ENCODE measurements around the gene LHFPL6.

Gene LHFPL6

GRCh38 chr13:39602614-39603366, at the start of gene LHFPL6:
LHFPL6 (minus strand) TSS chr13:39603193.
- DNase-seq (ENCODE audit: low read depth): no peak

- DNase-seq (ENCODE audit: low read depth): no peak
Measured at GRCh38 chr13:39646122-39646521, 43.1 kb upstream of the LHFPL6 start.

GRCh38 chr13:39641645-39642044, 38.7 kb upstream of the LHFPL6 start:
- DNase-seq (ENCODE audit: low read depth): no peak

GRCh38 chr13:39637890-39638289, 34.9 kb upstream of the LHFPL6 start:
- no peak for DNase-seq (ENCODE audit: low read depth)

- DNase-seq (ENCODE audit: low read depth): no peak
Measured at GRCh38 chr13:39635564-39635963, 32.6 kb upstream of the LHFPL6 start.

GRCh38 chr13:39632994-39633393, 30.0 kb upstream of the LHFPL6 start:
- no peak for DNase-seq (ENCODE audit: low read depth)

- no peak for DNase-seq (ENCODE audit: low read depth)
Measured at GRCh38 chr13:39631307-39631706, 28.3 kb upstream of the LHFPL6 start.

GRCh38 chr13:39623466-39623865, 20.5 kb upstream of the LHFPL6 start:
- DNase-seq (ENCODE audit: low read depth): no peak

GRCh38 chr13:39618561-39618960, 15.6 kb upstream of the LHFPL6 start:
- no peak for DNase-seq (ENCODE audit: low read depth)

GRCh38 chr13:39616087-39616694, 13.2 kb upstream of the LHFPL6 start:
- DNase-seq (ENCODE audit: low read depth): peak; percentile 11

- DNase-seq (ENCODE audit: low read depth): peak; percentile 48
Measured at GRCh38 chr13:39612023-39612637, 9.1 kb upstream of the LHFPL6 start.

GRCh38 chr13:39607876-39608275, 4.9 kb upstream of the LHFPL6 start:
- DNase-seq (ENCODE audit: low read depth): no peak

- DNase-seq (ENCODE audit: low read depth): no peak
Measured at GRCh38 chr13:39605677-39606320, 2.8 kb upstream of the LHFPL6 start.

GRCh38 chr13:39604756-39605155, 1.8 kb upstream of the LHFPL6 start:
- no peak for DNase-seq (ENCODE audit: low read depth)

GRCh38 chr13:39603424-39603947, 493 bp upstream of the LHFPL6 start:
- DNase-seq (ENCODE audit: low read depth): no peak

GRCh38 chr13:39602277-39602613, 748 bp downstream of the LHFPL6 start:
- DNase-seq (ENCODE audit: low read depth): no peak

- no peak for DNase-seq (ENCODE audit: low read depth)
Measured at GRCh38 chr13:39601636-39602035, 1.4 kb downstream of the LHFPL6 start.

- no peak for DNase-seq (ENCODE audit: low read depth)
Measured at GRCh38 chr13:39600766-39601165, 2.2 kb downstream of the LHFPL6 start.

GRCh38 chr13:39599842-39600241, 3.2 kb downstream of the LHFPL6 start:
- no peak for DNase-seq (ENCODE audit: low read depth)

GRCh38 chr13:39599012-39599411, 4.0 kb downstream of the LHFPL6 start:
- DNase-seq (ENCODE audit: low read depth): no peak

GRCh38 chr13:39597838-39598237, 5.2 kb downstream of the LHFPL6 start:
- no peak for DNase-seq (ENCODE audit: low read depth)

GRCh38 chr13:39596685-39597084, 6.3 kb downstream of the LHFPL6 start:
- no peak for DNase-seq (ENCODE audit: low read depth)

GRCh38 chr13:39596176-39596575, 6.8 kb downstream of the LHFPL6 start:
- DNase-seq (ENCODE audit: low read depth): no peak

Data from stimulated activated CD8-positive, alpha-beta memory T cell treated with anti-CD3 and anti-CD28 coated beads, Interleukin-12 subunit alpha, Interleukin-12 subunit beta, amount 100 ng/mL, for 1 hour (primary cell).